Fibroblast of villous mesenchyme (primary cell): ENCODE measurements around the gene INS. TPM values are rescaled to one million over a fixed set of nuclear protein-coding genes. Genes with fewer than 3 reads are reported as not detected.

Experiments used
- DNase-seq: peaks from one replicate; pipeline ENCODE4 v3.0.0-alpha.2; 2010; ENCODE audit warnings: low read depth
- H3K4me3 ChIP-seq: 2 replicates; pipeline ENCODE4 v1.5.1; 2011; ENCODE audit warnings: low read depth, mild to moderate bottlenecking, low read length
- total RNA-seq: library from RNA; depleted of rRNA; stranded (reverse); fragments of >200 nt; gene quantifications from 2 replicates; pipeline ENCODE4 v1.2.3, GENCODE V29; 2012
- TF ChIP-seq, protein P1 (sequence below): IDR thresholded peaks from 2 replicates; pipeline ENCODE4 v1.5.1; 2012; ENCODE audit warnings: low read depth, mild to moderate bottlenecking, low read length; ENCODE audit not compliant: insufficient read depth

The INS gene
- total RNA-seq, 1 donor: not detected

DNA sequence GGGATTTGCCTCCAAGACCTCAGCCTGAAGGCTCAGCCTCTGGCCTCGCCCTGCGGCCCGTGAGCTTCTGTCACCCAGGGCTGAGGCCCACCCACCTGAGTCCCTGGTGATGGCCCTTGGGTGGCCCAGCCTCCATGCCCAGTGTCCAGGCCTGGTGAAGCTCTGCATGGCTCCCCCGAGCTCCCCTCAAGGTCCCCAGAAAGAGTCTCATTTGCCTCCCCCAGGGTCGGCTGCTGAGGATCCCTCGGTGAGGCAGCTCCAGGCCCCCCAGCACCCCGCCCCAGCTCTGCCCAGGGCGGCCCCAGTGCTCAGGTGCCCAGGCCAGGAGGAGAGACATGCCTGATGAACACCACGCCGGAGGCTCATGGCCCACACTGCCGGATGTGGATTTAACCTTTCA lies 12.8 kb upstream of the INS start:
- TF ChIP-seq, protein P1, sequence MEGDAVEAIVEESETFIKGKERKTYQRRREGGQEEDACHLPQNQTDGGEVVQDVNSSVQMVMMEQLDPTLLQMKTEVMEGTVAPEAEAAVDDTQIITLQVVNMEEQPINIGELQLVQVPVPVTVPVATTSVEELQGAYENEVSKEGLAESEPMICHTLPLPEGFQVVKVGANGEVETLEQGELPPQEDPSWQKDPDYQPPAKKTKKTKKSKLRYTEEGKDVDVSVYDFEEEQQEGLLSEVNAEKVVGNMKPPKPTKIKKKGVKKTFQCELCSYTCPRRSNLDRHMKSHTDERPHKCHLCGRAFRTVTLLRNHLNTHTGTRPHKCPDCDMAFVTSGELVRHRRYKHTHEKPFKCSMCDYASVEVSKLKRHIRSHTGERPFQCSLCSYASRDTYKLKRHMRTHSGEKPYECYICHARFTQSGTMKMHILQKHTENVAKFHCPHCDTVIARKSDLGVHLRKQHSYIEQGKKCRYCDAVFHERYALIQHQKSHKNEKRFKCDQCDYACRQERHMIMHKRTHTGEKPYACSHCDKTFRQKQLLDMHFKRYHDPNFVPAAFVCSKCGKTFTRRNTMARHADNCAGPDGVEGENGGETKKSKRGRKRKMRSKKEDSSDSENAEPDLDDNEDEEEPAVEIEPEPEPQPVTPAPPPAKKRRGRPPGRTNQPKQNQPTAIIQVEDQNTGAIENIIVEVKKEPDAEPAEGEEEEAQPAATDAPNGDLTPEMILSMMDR: no peak
- no peak overlapping the region for H3K4me3 ChIP-seq
- DNase-seq: no peak

DNA sequence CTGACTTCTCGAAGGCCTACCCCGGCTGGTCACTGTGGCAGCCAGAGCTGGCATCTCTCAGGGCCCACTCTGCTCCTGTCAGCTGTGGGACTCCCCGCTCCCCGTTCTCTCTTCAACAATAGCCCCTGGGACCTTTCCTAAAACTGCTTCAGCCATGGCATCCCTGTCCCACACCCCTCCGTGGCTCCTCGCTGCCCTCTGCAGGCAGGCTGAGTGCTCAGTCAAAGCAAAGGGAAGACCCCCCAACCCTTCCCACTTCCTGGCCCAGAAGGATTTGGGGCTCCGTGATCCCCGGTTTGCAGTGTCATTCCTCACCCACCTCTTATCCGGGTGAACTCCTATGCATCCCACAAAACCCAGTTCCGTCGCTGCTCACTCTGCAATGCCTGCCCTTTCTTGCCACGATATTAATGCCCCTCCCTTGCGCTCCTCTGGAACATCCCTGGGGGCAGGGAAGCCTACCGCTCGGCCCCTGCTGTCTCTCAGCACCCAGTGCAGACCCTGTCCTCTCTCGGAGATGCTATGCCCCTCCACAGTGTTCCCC lies 12.2 kb upstream of the INS start:
- TF ChIP-seq, protein P1: peak; percentile 58
- no peak for DNase-seq
- no peak overlapping the region for H3K4me3 ChIP-seq

DNA sequence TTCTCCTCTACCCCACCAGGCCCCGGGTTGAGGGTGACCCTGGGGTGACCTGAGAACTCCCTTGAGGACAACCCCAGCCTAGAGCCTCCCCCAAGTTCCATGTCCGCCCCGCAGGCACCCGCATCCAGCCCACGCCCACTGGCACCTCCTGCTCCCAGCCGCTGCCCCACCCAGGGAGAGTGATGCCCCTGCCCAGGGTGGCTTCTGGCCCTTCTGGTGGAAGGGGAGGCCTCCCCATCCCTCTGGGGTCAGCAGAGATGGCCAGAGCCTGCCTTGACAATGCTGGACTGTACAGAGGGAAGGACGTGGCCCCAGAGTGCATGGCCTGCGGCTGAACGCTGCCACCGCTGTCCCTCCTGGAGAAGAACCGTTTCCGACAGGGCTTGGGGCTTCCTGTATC lies 11.7 kb upstream of the INS start:
- TF ChIP-seq, protein P1: no peak
- no peak for DNase-seq
- H3K4me3 ChIP-seq: no peak overlapping the region

DNA sequence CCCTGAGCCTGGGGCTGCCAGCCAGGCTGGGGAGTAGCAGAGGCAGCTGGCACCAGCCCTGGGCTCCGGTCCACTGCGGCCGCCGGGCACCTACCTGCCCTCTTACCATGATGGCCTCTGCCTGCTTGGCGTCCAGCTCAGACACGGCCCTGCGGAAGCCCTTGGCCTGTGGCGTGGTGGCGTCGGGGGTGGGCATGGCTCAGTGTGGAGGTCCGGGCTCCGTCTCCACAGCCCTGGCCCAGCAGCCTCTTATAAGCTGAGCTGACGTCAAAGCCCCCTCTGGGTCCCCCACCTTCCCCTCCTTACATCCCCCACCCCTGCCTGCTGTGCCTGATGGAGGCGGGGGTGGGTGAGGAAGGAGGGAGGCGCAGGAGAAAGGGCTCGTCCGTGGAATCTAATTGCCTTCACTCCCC lies 10.6 kb upstream of the INS start, which contains the start of gene TH:
TH (minus strand) TSS at position 225 of the 413 bp plus-strand sequence; CDS start at position 196, 29 bp downstream.
- DNase-seq: no peak
- H3K4me3 ChIP-seq: no peak within 1 kb of the TSS

DNA sequence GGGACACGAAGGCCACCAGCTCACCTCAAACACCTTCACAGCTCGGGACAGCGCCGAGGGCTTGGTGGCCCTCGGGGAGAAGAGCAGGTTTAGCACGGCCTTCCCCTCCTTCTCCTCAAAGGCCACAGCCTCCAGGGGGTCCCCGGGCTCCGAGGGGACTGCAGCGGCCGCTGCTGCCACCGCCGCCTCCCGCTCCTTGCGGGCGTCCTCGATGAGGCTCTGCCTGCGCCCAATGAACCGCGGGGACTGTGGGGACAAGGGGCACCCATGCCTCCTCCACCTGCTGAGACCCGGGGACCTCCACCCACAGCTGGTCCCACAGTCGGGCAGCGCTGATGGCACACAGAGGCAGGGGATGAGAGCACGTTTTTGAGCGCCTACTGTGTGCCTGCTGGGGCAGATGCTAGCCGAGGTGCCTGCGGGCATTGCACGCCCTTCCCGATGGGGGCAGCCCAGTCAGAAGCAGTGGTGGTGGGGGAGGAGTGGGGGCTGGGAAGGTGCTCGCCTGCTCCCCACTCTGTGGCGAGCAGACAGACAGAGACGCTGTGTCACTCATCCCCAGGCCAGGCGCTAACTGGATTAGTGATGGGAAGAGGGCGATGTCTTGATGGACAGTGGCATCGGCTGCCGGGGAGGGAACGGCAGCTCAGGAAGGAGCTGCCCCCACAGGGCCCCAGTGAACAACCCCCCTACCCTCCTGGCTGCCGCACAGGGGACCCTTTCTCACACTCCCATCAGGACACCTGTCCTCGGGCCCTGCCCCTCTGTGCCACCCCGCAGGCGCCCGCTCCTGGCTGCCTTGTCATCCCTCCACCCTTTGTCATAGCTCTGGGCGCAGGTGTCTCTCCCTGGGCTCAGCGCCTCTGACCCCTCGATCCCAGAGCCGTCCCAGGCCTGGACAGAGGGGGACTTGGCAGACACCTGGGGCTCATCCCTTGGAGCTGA lies 8.9 kb upstream of the INS start:
- no peak for DNase-seq
- TF ChIP-seq, protein P1: no peak
- H3K4me3 ChIP-seq: no peak overlapping the region

More for the DNA sequence above, 10.6 kb upstream of the INS start, which contains the start of gene TH:
- TF ChIP-seq, protein P1: no peak

DNA sequence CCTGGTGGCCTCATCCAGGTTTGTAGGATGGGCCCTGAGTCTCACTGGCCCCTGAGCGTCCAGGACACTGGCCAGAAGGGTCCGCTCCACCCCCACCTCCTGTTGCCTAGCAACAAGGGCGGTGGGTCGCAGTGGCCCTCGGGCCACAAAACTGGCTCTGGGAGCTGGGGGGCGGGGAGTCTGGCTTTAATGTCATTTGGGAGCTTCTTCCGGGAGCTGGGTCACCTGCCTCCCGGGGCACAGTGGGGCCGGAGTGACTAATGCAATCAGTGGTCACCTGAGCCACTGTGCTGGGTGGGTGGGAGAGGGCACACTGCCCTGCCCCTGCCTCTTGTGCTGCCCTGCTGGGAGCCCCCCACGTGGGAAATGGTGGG lies 8.0 kb upstream of the INS start:
- TF ChIP-seq, protein P1: no peak
- no peak for DNase-seq
- H3K4me3 ChIP-seq: no peak overlapping the region
